ENCODE data around the gene CAMK4.

CAMK4 gene

DNA sequence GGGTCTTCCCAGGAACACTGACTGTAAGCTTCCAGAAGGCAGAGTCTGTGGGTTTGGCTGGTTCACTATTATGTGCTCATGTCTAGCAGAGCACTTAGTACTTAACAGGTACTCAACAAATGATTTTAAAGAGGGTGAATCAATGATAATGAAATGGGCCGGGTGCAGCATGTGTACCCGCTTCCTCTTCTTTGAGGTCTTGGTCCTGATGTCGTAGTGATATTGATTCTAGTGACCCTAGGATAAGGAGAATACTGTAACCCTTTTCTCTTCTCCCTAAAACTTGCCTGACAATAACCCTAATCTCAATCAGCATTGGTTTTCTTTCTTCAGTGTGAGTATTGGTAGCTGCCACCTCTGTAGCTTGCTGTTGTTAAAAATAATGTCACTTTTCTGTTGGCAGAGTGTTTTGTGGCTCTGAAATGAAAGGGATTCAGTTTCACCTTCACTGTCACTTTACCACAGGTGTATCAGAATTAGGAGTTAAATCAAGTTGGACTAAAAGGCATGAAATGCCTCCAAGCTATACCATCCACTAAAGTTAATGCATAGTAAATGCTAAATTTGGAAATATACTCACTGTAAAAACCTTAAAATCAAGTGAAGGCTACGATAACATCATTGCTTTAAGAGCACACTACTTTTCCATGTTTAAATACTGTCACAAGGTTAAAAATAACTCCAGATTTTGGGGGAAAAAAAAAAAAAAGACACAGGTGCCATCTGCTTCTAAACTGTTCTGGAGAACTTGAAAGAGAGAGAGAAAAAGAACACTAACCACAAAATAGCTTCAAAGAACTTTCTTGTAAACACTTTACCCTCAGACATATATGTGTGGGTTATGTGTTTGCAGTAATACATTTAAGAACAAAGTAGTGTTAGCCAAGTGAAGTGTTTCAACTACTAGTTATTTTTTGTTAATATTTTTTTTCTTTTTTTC is 6.0 kb downstream of the CAMK4 start:
- TF ChIP-seq, protein P1, sequence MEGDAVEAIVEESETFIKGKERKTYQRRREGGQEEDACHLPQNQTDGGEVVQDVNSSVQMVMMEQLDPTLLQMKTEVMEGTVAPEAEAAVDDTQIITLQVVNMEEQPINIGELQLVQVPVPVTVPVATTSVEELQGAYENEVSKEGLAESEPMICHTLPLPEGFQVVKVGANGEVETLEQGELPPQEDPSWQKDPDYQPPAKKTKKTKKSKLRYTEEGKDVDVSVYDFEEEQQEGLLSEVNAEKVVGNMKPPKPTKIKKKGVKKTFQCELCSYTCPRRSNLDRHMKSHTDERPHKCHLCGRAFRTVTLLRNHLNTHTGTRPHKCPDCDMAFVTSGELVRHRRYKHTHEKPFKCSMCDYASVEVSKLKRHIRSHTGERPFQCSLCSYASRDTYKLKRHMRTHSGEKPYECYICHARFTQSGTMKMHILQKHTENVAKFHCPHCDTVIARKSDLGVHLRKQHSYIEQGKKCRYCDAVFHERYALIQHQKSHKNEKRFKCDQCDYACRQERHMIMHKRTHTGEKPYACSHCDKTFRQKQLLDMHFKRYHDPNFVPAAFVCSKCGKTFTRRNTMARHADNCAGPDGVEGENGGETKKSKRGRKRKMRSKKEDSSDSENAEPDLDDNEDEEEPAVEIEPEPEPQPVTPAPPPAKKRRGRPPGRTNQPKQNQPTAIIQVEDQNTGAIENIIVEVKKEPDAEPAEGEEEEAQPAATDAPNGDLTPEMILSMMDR (conservative IDR thresholded peaks at IDR 0.05): no peak
- H3K27ac ChIP-seq: no peak overlapping the region

DNA sequence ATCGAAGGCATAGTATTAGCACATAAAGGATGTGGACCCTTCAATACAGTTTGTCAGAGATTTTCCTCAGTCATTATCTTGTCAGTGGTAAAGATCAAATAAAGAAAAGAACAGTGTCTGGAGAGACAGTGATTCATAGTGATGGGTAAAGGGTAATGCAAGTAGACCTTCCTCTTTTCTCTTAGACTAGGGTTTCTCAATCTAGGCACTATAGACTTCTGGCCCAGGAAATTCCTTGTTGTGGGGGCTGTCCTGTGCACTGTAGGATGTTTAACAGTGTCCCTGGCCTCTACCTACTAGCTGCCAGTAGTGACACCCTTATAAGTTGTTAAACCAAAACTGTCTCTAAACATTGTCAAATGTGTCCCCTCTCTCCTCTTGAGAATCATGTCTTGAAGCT is 6.9 kb downstream of the CAMK4 start:
- H3K27ac ChIP-seq: no peak overlapping the region
- TF ChIP-seq, protein P1 (conservative IDR thresholded peaks at IDR 0.05): no peak

GRCh38 chr5:111232311-111233051 is 8.3 kb downstream of the CAMK4 start:
- TF ChIP-seq, protein P1 (conservative IDR thresholded peaks at IDR 0.05): no peak
- no peak overlapping the region for H3K27ac ChIP-seq

- TF ChIP-seq, protein P1 (conservative IDR thresholded peaks at IDR 0.05): no peak
- no peak overlapping the region for H3K27ac ChIP-seq
Observed at GRCh38 chr5:111233052-111233374, 8.8 kb downstream of the CAMK4 start.

DNA sequence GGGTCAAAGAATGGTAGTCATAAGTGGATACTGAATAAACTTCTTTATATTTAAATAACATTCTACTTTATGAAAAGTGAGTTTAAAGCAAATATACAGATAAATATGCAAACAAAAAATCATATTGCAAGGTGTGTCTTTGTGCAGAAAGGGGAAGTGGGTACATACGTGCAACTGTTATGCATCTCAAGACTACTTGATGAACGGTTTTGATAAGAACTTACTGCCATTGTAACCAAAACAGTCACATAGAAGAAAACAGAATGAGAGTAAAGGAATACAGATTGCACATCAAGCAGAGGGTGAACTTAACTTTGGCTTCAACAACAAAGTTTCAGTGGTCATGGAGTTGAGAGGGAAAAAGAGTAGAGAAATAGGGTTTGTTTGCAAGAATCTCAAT is 9.9 kb downstream of the CAMK4 start:
- TF ChIP-seq, protein P1 (conservative IDR thresholded peaks at IDR 0.05): no peak
- no peak overlapping the region for H3K27ac ChIP-seq

- TF ChIP-seq, protein P1 (conservative IDR thresholded peaks at IDR 0.05): no peak
- no peak overlapping the region for H3K27ac ChIP-seq
Observed at GRCh38 chr5:111235635-111236034, 11.5 kb downstream of the CAMK4 start.

GRCh38 chr5:111236348-111236747 is 12.2 kb downstream of the CAMK4 start:
- TF ChIP-seq, protein P1 (conservative IDR thresholded peaks at IDR 0.05): no peak
- H3K27ac ChIP-seq: no peak overlapping the region

Data from VCaP (cell line).